ENCODE results near the gene SLC8A3.
A peak's percentile ranks its signal among the peaks of the same experiment; 100 is the strongest.

The SLC8A3 gene

GRCh38 chr14:70213721-70214282 lies 25.1 kb upstream of the SLC8A3 start:
- peaks cover 16% of the 10 kb centered on the region for H3K9me3 Mint-ChIP-seq
- H3K27me3 Mint-ChIP-seq (ENCODE audit: low read depth, poor library complexity) = peaks cover 3% of the 10 kb centered on the region
- no peak overlapping the region for H3K27ac Mint-ChIP-seq
- TF ChIP-seq CTCF (IDR thresholded peaks at IDR 0.05) = no peak
- peaks cover 14% of the 10 kb centered on the region for H3K36me3 Mint-ChIP-seq (ENCODE audit: low read depth)
- H3K4me1 Mint-ChIP-seq = peaks cover 16% of the 10 kb centered on the region
- DNase-seq = no peak
- no peak overlapping the region for H3K4me3 Mint-ChIP-seq

GRCh38 chr14:70212752-70213151 lies 24.0 kb upstream of the SLC8A3 start:
- no peak for DNase-seq
- no peak for TF ChIP-seq CTCF (IDR thresholded peaks at IDR 0.05)
- Mint-ChIP-seq H3K4me3 (no peak overlapping the region), H3K9me3 (peaks cover 21% of the 10 kb centered on the region), H3K27me3 (ENCODE audit: low read depth, poor library complexity) (peaks cover 3% of the 10 kb centered on the region), H3K36me3 (ENCODE audit: low read depth) (peaks cover 14% of the 10 kb centered on the region), H3K27ac (no peak overlapping the region), H3K4me1 (peaks cover 16% of the 10 kb centered on the region)

- Mint-ChIP-seq H3K9me3 (peaks cover 21% of the 10 kb centered on the region), H3K27me3 (ENCODE audit: low read depth, poor library complexity) (peaks cover 3% of the 10 kb centered on the region), H3K27ac (peak overlapping the region; percentile 2), H3K36me3 (ENCODE audit: low read depth) (peaks cover 31% of the 10 kb centered on the region), H3K4me1 (peaks cover 10% of the 10 kb centered on the region), H3K4me3 (no peak overlapping the region)
- no peak for DNase-seq
- no peak for TF ChIP-seq CTCF (IDR thresholded peaks at IDR 0.05)
Measured at GRCh38 chr14:70208380-70208779, 19.6 kb upstream of the SLC8A3 start.

GRCh38 chr14:70203686-70204085 lies 14.9 kb upstream of the SLC8A3 start:
- Mint-ChIP-seq H3K27ac (no peak overlapping the region), H3K36me3 (ENCODE audit: low read depth) (peaks cover 21% of the 10 kb centered on the region), H3K4me3 (no peak overlapping the region), H3K27me3 (ENCODE audit: low read depth, poor library complexity) (no peaks in the 10 kb centered on the region), H3K9me3 (peaks cover 8% of the 10 kb centered on the region), H3K4me1 (no peaks in the 10 kb centered on the region)
- DNase-seq = no peak
- TF ChIP-seq CTCF (IDR thresholded peaks at IDR 0.05) = no peak

GRCh38 chr14:70201994-70202393 lies 13.2 kb upstream of the SLC8A3 start:
- Mint-ChIP-seq H3K36me3 (ENCODE audit: low read depth) (peaks cover 27% of the 10 kb centered on the region), H3K4me1 (no peaks in the 10 kb centered on the region), H3K27ac (no peak overlapping the region)

More at GRCh38 chr14:70201994-70202393, 13.2 kb upstream of the SLC8A3 start:
- no peak for DNase-seq
- H3K4me3 Mint-ChIP-seq = no peak overlapping the region
- no peak for TF ChIP-seq CTCF (IDR thresholded peaks at IDR 0.05)
- H3K27me3 Mint-ChIP-seq (ENCODE audit: low read depth, poor library complexity) = no peaks in the 10 kb centered on the region
- H3K9me3 Mint-ChIP-seq = peaks cover 10% of the 10 kb centered on the region

All from nephron progenitor cell (in vitro differentiated cells).